ENCODE data around the gene CGNL1.

Gene CGNL1

DNA sequence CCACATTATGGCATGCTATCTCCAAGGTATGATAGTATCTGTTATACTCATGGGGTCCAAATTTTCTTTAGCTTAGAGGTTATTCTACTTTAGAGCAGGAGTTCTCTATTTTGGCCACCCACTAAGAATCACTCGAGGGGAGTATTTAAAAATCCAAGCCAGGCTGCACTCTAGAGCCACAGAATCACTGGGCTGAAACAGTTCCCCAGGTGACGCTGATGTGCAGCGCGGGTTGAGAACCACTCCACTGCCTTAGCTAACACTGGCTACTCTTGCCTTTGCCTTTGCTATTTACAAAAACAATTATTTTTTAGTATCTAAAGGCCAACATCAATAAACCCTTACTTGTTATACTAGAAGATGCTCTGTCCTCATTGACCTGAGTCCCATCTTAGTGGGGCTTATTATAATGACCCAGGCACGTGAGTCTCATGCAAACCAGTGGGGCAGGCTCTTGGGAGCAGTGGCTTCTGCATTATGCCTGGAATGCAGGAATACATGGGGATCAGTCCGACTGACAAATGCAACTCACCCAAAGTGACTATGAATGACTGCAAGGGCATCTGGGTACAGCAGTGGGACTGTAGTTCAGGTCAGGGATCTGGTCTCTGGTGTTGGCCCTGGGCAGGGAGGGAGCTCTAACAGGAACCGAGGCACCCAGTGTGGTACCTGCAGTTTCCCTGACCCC is 21.7 kb upstream of the CGNL1 start:
- no peak for DNase-seq

DNA sequence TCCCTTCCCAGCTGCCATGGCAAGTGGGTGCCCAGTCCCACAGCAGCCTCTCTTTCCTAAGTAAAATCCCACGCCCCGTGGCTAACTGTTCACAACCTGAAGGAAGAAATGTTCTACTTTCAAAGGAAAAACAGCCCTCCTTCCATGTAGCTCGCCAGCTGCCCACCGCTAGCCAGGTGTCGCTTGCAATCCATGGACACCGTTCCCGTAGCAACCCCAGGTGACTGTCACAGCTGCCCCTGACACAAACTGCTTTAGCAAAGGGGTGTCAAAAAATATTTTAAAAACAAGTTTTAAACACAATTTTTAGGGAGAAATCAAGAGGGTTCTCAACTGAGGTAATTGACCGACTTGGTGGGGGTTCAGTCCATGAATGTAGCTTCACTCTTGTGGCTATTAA is 21.0 kb upstream of the CGNL1 start:
- DNase-seq: no peak

DNA sequence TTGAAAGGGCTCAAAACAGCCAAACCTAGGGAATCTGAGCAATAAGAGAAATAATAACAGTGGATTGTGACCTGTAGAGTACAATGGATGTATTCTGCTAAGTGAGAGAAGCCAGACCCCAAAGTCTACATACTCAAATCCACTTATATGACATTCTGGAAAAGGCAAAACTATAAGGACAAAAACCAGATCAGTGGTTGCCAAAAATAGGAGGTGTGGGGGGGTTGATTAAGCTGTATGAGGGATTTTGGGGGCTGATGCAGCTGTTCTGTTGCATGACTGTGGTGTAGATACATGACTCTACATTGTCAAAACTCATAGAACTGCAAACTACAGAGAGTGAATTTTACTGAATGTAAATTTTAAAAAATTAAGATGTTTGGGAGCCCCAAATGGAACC is 20.1 kb upstream of the CGNL1 start:
- no peak for DNase-seq

DNA sequence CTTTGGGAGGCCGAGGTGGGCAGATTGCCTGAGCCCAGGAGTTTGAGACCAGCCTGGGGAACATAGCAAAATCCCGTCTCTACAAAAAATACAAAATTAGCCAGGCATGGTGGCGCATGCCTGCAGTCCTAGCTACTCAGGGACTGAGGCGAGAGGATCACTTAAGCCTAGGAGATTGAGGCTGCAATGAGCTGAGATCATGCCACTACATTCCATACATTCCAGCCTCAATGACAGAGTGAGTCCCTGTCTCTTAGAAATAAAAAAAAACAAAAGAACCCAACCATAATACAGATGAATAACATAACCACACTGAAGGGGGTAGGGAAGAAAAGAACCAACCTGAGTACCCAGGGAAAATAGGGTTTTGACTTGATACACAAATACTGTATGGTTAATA is 19.7 kb upstream of the CGNL1 start:
- DNase-seq: no peak

DNA sequence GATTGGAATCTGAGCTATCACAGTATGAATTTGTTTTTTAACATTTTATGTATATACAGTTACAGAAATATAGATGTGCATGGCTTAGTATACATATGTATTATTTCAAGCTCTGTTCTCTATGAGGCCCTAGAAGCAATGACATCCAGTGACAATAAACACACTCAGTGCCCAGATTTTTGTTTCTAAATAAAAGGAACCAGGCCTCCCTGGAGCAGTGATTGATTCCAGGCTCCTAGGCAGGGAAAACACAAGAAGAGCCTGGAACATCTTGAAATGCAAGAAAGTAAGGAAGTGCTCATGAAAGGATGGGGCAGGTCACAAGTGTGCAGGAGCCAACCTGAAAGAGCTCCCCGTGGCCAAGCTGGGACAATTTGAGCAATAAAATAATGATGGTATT is 18.5 kb upstream of the CGNL1 start:
- DNase-seq: no peak

DNA sequence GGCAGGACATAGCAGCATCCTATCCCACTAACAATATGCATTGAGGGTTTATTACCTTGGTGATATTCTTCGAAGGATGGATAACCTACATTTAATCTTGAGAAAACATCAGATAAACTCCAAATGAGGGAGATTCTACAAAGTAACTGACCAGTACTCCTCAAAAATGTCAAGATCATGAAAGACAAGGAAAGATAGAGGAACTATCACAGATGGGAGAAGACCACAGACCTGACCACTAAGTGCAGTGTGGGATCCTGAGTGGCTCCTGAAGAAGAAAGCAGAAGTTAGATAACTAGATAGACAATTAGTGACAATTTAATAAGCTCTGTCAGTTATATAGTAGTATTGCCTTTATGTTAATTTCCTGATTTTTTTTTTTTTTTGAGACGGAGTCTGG is 17.7 kb upstream of the CGNL1 start:
- no peak for DNase-seq

DNA sequence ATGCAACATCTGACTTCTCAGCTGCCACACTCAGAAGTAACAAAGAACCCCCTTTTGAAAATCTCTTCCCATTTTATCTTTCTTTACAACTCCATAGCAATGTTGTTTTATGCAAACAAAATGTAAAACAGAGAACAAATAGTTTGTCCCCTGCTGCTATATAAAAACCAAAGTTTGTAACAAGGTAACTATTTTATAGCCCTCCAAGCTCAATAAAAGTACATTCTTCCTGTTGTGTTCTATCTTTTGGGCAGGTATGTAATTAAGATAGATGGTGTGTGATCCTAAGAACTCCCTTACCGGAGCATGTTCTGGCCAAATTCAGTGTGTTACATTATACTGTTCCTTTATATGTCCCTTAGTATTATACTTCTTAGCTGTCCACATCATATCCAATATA is 12.6 kb upstream of the CGNL1 start:
- no peak for DNase-seq

DNA sequence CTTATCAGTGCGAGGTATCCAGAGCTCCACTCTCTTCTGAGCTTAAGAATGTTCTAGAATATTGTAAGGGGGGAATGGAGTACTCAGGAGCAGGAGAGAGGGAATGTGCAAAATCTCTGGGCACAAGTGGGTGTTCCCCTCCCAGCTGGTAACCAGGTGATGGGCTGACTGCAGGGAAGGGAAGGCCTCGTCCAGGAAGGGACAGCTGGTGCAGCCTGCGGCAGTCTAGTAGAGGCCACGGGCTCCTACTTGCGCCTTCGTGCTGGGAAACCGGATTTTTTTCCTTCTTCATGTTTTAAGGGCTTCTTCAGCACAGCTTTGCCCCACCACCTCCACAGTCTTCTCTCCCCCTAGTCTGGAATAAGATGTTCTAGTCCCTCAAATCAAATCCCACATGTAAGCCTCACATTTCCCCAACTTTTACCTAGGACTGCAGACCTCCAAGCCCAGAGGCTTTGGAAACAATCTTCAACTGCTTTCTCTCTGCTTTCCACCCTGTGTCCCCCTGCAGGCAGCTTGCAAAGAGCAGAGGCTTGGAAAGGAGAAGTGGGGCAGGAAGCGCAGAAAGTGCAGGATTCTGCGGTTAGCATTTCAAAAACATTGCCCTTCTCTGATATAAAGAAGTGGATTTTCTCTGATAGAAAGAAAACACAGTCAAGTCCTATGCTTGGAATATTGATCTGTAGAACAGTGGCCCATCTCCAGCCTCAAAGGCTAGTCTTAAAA is 11.9 kb upstream of the CGNL1 start:
- no peak for DNase-seq

DNA sequence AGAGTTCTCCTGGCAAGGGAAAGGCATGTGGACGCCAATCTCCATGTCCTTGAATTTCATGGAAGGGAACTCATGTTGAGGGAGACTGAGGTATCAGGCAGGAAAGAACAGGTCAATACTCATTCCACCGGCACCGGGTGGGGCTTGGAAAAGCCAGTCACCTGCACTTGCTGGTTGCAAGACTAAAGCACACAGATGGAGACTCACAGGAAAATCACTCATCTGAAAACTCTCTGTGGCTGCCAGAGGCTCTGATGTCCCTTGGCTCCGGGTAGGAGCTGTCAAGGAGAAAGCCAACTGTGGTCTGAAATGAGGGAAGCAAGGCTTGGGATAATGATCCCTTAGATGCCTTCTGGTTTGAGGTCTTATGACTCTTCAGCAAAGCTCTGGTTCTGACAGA is 8.7 kb upstream of the CGNL1 start:
- DNase-seq: no peak

DNA sequence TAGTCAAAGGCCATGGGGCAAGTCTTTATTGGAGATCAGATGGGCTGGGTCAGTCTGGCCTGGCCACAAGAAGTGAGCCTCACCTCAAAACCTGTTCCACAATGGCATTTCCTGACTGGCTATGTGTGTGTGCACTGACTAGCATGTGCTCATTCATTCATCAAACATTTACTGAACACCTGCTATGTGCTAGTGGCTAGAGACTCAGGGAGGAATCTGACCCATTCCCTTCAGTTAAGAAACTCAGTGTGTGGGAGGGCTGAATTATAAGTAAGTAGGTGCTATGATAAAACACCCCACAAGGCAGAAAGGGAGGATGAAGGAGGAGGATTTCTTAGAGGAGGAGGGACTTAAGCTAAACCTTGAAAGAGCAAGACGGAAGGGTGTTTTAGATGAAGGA is 5.4 kb upstream of the CGNL1 start:
- no peak for DNase-seq

DNA sequence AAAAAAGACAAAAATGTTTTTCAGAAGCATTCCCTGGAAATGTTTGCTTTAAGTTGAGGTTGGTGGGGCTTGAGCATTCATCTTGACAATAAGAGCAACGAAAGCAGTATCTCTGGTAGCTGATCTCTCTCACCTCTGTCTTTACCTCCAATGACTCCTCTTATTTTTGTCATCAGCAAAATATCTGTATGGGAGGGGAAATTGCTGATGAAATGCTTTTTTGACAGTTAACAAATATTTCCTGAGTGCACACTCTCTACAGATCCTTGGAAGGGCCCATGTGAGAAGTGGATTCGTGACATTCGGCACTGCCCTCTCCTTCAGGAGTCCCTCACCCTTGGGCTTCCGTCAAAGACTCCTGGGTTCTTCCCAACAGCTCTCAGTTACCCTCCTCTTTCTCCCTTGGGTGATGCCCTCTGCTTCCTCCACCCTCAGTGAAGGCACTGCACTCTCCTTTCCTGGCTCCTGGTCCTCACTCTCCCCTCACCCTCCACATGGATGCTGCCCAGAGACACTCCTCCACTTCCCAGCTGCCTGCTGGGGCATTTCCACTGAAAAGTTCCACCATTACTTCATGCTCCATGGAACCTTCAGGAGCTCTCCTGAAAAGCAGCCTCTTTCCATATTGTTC is 2.9 kb upstream of the CGNL1 start:
- no peak for DNase-seq

DNA sequence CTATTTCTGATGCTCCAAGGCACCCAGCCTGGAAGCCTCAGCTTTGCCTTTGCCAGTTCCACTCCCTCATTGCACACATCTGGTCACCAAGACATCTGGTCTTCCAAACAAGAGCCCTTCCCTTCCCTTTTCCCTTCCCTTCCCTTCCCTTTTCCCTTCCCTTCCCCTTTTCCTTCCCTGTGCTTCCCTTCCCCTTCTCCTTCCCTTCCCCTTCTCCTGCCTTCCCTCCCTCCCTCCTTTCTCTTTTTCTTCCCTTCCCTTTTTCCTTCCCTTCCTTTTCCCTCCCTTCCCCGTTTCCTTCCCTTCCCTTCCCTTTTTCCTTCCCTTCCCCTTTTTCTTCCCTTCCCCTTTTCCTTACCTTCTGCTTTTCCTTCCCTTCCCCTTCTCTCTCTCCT is 2.4 kb upstream of the CGNL1 start:
- DNase-seq: no peak

DNA sequence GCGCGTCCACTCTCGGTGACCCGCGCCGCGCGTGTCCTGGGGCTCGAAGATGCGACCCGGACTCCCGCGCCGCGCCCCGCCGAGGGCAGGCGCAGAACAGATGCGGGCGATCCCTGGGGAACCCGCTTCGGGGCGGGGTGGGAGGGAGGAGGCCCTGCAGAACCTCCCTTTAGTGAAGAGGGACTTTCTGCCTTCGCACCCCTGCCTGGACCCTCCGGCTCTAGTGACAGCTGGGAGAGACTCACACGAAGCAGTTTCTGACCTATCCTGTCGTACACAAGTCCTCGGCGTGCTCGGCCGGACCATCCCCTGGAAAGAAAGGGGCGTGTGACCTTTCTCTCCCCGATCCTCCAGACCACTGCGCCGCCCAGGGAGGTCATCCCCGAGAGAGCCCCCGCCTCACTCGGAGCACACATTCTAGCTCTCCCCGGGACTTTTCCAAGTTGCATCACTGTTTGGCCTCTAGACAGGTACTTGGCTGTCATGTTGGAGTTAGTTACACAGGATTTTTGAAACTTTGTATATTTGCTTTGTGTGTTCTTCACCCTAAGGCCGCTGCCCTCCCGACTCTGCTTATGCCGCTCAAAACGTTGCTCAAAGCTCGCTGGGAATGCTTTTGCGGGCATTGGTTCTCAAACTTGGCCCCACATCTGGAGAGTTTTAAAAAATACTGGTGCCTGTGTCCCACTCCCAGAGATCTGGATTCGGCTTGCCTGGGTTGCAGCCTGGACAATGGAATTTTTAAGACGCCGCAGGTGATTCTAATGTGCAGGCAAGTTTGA is 582 bp downstream of the CGNL1 start:
- no peak for DNase-seq

DNA sequence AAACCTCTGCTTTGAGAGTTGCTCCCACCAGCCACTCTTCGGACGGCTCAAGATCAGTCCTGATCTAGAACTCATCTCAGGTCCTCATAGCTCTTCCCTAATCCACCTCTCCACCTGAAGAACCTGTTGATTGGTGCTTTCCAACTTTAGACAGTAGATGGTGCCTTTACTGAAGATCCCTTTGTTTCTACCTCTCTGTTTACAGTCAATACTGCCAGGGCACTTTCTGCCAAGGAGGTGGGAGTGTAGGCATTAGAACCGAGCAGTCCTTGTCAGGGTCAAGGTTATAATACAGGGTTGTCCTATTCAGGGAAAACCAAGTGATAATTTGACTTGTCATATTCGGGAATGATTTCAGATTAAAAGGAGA is 1.2 kb downstream of the CGNL1 start:
- no peak for DNase-seq

DNA sequence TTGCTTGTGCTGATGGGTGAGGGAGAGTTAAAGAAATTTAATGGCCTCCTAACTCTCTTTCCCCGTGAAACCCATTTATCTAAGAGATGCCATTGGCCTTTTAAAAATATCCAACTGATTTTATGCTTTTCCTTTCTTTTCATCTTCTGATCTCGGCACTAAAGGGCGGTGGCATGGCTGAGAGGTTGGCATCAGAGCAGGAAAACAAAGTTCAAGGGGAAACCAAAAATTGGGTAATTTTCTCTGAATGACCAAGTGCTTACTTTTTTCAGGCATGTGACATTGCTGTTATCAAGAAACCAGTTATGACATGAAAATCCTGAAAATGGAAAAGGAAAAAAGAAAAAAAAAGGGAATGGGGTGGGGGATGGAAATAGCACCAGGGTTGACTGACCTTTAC is 3.2 kb downstream of the CGNL1 start:
- DNase-seq: no peak

DNA sequence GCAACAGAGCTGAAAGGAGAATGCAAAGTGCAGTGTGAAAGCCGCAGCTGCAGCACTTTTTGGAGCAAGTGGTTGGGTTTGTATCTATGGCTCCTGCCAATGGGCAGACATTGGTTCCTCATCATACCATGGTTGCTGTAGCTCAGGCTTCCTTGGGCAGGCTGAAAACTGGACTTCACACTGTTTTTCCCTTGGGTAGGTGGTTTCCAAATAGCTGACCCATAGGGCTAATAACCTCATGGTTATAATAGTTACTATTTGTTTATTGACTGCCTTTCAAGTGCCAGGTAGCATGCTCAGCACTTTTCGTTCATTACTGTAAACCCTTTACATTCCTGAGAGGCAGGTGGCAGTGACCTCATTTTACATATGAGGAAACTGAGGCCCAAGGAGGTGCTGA is 4.5 kb downstream of the CGNL1 start:
- DNase-seq: no peak

DNA sequence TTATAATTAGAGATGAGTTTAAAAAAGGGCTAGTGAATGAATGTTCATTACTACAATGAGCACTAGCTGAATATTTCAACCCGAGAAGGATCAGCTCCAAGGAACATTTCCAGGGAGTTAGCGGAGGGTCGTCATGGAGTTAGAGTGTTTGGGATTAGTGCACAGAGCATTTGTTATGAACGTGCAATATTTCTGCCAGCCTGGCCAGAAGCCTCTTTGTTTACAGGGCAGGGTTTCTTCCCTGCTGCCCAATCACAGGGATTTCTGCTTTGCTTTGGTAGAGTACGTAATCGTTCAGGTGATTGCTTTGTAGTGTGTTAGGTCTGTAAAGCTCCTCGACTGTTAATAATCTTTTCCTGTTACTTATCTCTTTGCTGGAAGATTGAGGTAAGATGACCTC is 5.9 kb downstream of the CGNL1 start:
- no peak for DNase-seq

DNA sequence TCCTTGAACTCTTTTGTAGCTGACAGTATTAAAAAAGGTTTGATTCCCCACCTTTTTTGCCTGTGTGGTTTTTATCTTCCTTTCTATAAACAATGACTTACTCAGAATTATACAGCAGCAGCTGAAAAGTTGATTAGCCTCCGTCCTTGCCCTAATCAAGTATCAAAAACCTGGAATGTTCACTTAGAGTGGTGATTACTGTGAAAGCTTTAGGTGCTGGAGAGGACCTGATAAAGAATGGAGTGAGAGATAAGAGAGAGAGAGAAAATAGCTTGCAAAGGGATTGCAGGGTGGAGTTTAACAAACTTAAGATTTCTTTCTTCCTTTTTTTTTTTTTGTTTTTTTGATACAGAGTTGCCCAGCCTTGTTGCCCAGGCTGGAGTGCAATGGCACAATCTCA is 6.7 kb downstream of the CGNL1 start:
- no peak for DNase-seq

DNA sequence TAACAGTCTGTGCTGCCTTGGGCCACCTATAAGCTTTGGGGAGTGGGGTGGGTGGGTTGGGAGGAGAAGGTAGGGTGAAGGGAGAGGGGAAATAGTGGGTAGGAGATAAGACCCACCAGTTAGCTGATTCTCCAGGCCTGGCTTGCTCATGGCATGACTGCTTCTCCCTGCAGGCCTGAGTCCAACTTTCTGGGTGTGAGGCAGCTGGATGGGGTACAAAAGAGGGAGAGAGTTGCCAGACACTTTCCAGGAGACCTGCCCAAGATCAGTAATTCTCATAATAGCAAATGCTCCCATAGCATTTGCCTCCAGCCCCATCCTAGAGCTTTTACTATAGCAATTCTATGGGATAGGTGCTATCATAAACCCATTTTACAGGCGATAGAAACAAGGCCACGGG is 7.7 kb downstream of the CGNL1 start:
- no peak for DNase-seq

DNA sequence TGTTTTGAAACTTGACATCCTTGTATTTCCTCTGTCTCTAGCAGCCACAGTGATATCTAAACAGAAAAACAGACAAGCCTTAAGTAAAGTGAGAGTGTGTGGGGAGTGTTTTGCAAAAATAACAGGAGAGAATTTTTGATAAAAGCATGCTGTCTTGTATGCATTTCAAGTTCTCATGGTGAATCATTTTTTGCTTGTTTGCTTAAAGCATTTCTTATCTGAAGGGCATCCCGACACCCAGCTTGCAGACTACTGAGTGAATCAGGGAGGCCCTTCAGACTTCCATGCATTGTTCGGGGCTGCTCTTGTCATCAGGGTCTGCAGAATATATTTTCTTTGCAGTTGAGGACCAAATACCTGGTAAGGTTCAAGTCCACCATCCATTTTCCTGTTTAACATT is 8.5 kb downstream of the CGNL1 start:
- no peak for DNase-seq

DNA sequence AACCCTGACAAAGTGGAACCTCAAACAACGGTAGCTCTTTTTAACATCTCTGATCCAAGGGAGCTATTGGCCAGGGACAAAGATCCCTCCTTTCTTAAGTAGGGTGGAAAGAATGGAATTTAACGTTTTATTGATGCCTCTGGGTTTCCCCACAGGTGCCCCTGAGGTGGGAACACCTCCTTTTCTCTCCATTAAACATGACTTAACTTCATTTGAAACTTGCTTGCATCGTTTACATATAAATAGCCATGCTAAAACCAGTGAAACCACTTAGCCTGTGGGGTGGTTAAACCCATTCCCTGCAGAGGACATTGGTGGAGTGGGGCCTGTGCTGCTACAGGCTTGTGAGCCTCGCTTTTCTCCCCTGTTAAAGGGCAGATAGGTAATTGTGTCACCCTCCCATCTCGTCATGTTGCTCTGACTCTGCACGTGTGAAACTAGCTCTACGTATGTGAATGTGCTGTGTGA is 9.7 kb downstream of the CGNL1 start:
- DNase-seq: no peak

DNA sequence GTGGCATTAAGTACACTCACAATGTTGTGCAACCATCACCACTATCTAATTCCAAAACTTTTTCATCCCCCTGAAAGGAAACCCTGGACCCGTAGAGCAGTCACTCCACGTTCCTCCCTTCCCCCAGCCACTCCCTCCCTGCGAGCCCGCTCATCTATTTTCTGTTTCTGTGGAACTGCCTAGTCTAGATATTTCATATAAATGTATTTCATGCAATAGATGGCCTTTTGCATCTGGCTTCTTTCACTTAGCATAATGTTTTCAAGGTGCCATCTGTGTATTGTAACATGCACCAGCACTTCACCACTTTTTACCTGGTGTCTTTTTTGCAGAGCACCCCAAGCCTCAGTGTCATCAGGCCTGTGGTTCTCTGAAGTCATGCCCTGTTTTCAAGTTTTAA is 10.7 kb downstream of the CGNL1 start:
- DNase-seq: no peak

DNA sequence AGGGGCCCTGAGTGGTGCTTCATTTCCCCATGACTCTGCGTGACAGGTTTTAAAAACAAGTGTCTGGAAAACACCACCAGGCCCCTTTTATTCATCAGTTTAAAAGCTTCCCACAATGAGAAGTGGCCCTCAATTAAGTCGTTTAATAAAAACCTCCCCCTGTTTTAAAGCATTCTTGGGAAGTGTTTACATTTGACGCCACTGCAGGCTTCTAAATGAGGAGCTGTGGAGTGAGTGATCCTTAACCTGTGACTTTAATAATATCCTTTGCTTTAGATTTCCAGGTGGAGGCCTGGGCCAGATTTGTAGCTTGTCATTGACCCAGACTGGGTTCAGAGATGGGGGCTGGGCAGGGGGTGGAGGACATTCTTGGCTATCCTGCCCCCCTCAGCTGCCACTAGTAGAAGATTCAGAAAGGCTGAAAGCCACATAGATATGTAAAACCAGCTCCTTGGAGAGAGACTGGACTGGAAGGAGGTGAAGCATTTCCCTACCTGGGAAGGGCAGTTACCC is 11.3 kb downstream of the CGNL1 start:
- DNase-seq: no peak

DNA sequence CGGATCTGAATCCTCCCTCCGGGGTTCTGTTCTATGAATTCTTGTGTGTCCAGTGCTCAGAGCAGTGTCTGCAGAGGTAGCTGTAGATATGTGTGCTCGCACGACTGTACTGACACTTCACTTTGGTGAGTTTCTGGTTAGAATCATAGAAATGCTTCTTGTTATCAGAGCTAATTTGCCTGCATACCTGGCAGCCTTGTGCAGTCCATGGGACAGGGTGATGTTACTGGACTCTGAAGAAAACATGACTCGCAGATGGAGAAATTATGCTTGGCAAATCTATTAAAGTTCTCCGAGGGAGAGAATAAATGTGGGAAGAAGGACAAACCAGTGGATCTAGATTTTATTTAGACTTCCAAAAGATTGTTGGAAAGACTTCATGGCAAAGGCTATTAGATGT is 12.2 kb downstream of the CGNL1 start:
- DNase-seq: no peak
